Nephron (organoid): ENCODE measurements around the gene FGF11.

ENCODE experiments used
- H3K27ac Mint-ChIP-seq, 3 experiments: 2 replicates each; pipeline ENCODE4 v1.8.0; 2020; ENCODE audit warnings: mixed read lengths in 3 of 3, mild to moderate bottlenecking in 2 of 3, moderate library complexity in 1 of 3
- H3K27me3 Mint-ChIP-seq: 2 replicates; pipeline ENCODE4 v1.8.0; 2021; ENCODE audit warnings: low read depth, mild to moderate bottlenecking, moderate library complexity, mixed read lengths
- H3K36me3 Mint-ChIP-seq: 2 replicates; pipeline ENCODE4 v1.8.0; 2020; ENCODE audit warnings: low read depth, mixed read lengths
- H3K4me1 Mint-ChIP-seq: 2 replicates; pipeline ENCODE4 v1.8.0; 2020; ENCODE audit warnings: mixed read lengths
- H3K4me3 Mint-ChIP-seq, 3 experiments: 2 replicates each; pipeline ENCODE4 v1.8.0; 2020; ENCODE audit warnings: mild to moderate bottlenecking in 3 of 3, mixed read lengths in 3 of 3, moderate library complexity in 2 of 3
- H3K9me3 Mint-ChIP-seq: 2 replicates; pipeline ENCODE4 v1.8.0; 2020; ENCODE audit warnings: mixed read lengths
- TF ChIP-seq, protein P1 (sequence below), 3 experiments: fragments of 200-600 bp; sonication (generic); IDR thresholded peaks; one replicate each; pipeline ENCODE4 v1.5.0; 2021; ENCODE audit warnings: antibody characterized with exemption in 3 of 3; ENCODE audit not compliant: unreplicated experiment in 3 of 3

The FGF11 gene

DNA sequence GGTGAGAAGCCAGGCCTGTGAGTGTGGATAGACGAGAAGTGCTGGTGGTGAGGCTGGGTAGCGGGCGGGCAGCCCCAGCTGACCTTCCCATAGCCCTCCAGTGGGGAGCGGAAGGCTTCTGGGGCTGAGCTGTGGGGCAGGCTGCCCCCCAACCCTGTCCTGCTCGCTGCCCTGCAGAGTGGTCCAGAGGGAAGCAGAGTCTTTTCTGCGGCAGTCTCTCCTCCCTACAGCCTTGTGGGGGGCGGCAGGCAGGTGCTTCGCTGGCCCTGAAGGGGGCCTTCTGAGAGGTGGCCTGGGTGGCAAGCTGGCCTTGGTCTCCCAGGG is 27.9 kb upstream of the FGF11 start:
- Mint-ChIP-seq H3K27ac (no peak overlapping the region), H3K27me3 (peaks cover under 1% of the 10 kb centered on the region)

DNA sequence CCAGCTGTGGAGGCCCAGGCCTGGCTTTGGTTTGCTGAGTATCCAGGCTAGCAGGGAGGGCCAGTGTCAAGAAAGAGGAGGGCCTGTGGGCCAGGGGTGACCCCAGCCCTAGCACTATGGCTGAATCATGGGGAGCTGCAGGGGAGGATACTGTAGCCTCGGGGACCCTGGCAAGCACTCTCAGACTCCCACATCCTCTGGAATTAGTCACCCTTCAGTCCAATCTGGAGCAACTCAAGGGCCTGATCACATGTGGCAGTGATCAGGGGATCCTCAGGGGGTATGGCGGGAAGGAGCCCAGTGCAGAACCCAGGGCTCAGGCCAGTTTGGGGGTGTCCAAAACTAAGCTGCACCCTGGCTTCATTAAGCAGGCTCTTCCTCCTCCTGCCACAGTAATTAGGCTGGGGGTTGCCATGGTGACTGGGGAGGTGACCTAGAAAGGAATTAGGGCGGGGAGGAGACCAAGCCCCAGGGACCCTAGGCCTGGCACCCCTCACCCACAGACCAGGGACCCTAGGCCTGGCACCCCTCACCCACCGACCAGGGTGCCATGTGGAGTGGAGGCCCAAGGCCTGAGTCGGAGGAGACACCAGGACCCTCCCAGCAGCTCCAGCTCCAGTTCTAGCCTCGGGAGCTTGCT is 25.8 kb upstream of the FGF11 start:
- Mint-ChIP-seq H3K36me3 (peaks cover 38% of the 10 kb centered on the region), H3K4me3 (no peak overlapping the region), H3K27ac (peak overlapping the region in 1 of 3 experiments; percentile 23), H3K9me3 (no peaks in the 10 kb centered on the region), H3K4me1 (peaks cover 6% of the 10 kb centered on the region), H3K27me3 (no peaks in the 10 kb centered on the region)
- TF ChIP-seq, protein P1, sequence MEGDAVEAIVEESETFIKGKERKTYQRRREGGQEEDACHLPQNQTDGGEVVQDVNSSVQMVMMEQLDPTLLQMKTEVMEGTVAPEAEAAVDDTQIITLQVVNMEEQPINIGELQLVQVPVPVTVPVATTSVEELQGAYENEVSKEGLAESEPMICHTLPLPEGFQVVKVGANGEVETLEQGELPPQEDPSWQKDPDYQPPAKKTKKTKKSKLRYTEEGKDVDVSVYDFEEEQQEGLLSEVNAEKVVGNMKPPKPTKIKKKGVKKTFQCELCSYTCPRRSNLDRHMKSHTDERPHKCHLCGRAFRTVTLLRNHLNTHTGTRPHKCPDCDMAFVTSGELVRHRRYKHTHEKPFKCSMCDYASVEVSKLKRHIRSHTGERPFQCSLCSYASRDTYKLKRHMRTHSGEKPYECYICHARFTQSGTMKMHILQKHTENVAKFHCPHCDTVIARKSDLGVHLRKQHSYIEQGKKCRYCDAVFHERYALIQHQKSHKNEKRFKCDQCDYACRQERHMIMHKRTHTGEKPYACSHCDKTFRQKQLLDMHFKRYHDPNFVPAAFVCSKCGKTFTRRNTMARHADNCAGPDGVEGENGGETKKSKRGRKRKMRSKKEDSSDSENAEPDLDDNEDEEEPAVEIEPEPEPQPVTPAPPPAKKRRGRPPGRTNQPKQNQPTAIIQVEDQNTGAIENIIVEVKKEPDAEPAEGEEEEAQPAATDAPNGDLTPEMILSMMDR (IDR thresholded peaks at IDR 0.05; ENCODE audit: unreplicated experiment in 3 of 3): no peak

More for the DNA sequence above, 27.9 kb upstream of the FGF11 start:
- H3K4me1 Mint-ChIP-seq: peaks cover 6% of the 10 kb centered on the region
- no peak overlapping the region for H3K4me3 Mint-ChIP-seq
- TF ChIP-seq, protein P1 (IDR thresholded peaks at IDR 0.05; ENCODE audit: unreplicated experiment in 3 of 3): no peak
- H3K36me3 Mint-ChIP-seq: peaks cover 35% of the 10 kb centered on the region
- no peaks in the 10 kb centered on the region for H3K9me3 Mint-ChIP-seq

DNA sequence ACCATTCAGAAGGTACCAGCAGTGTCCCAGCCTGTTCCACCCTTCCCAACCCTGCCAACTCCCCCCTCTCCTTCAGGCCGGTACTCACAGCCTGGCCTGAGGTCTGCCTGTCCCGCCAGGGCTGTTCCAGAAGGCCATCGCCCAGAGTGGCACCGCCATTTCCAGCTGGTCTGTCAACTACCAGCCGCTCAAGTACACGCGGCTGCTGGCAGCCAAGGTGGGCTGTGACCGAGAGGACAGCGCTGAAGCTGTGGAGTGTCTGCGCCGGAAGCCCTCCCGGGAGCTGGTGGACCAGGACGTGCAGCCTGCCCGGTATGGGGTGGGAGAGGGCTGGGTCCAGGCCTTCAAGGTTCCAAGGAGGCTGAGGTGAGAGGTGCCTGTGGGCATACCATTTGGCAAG is 24.5 kb upstream of the FGF11 start:
- TF ChIP-seq, protein P1 (IDR thresholded peaks at IDR 0.05; ENCODE audit: unreplicated experiment in 3 of 3): no peak
- Mint-ChIP-seq H3K4me3 (no peak overlapping the region), H3K27ac (no peak overlapping the region), H3K27me3 (no peaks in the 10 kb centered on the region), H3K36me3 (peaks cover 29% of the 10 kb centered on the region), H3K4me1 (no peaks in the 10 kb centered on the region), H3K9me3 (no peaks in the 10 kb centered on the region)

DNA sequence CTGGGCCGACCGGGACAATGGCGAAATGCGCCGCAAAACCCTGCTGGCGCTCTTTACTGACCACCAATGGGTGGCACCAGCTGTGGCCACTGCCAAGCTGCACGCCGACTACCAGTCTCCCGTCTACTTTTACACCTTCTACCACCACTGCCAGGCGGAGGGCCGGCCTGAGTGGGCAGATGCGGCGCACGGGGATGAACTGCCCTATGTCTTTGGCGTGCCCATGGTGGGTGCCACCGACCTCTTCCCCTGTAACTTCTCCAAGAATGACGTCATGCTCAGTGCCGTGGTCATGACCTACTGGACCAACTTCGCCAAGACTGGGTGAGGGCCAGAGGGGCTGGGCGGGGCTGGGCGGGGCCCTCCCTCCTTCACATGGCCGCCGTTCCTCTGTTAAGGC is 23.5 kb upstream of the FGF11 start:
- Mint-ChIP-seq H3K36me3 (peaks cover 19% of the 10 kb centered on the region), H3K4me1 (no peaks in the 10 kb centered on the region)

DNA sequence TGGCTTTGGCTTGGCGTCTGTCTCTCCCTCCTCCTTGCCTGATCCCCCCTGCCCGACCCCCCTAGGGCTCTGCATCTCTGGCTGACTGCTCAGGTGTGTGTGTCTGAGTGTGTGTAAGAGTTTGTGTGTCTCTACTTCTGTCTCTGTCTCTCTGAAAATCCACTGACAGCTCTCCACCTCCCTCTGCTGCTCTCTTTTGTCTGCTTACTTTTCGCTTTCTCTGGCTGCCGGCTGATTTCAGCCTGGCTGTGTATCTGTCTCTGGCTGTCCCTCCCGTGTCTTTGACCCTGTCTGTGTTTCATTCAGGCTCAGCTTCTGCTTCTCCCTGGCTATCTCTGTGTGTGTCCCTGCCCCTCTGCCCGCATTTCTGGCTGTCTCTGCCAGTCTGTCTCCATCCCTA is 23.0 kb upstream of the FGF11 start:
- Mint-ChIP-seq H3K4me3 (no peak overlapping the region), H3K4me1 (no peaks in the 10 kb centered on the region), H3K27me3 (no peaks in the 10 kb centered on the region), H3K27ac (peak overlapping the region; percentile 1 to 14 (median 13)), H3K9me3 (no peaks in the 10 kb centered on the region), H3K36me3 (peaks cover 18% of the 10 kb centered on the region)
- TF ChIP-seq, protein P1 (IDR thresholded peaks at IDR 0.05; ENCODE audit: unreplicated experiment in 3 of 3): no peak

More for the DNA sequence above, 23.5 kb upstream of the FGF11 start:
- Mint-ChIP-seq H3K9me3 (no peaks in the 10 kb centered on the region), H3K27ac (no peak overlapping the region), H3K4me3 (no peak overlapping the region), H3K27me3 (no peaks in the 10 kb centered on the region)
- TF ChIP-seq, protein P1 (IDR thresholded peaks at IDR 0.05; ENCODE audit: unreplicated experiment in 3 of 3): no peak

DNA sequence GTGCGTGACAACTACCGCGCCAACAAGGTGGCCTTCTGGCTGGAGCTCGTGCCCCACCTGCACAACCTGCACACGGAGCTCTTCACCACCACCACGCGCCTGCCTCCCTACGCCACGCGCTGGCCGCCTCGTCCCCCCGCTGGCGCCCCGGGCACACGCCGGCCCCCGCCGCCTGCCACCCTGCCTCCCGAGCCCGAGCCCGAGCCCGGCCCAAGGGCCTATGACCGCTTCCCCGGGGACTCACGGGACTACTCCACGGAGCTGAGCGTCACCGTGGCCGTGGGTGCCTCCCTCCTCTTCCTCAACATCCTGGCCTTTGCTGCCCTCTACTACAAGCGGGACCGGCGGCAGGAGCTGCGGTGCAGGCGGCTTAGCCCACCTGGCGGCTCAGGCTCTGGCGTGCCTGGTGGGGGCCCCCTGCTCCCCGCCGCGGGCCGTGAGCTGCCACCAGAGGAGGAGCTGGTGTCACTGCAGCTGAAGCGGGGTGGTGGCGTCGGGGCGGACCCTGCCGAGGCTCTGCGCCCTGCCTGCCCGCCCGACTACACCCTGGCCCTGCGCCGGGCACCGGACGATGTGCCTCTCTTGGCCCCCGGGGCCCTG is 22.2 kb upstream of the FGF11 start:
- Mint-ChIP-seq H3K4me3 (no peak overlapping the region), H3K4me1 (no peaks in the 10 kb centered on the region), H3K9me3 (no peaks in the 10 kb centered on the region), H3K27me3 (no peaks in the 10 kb centered on the region), H3K36me3 (peaks cover 18% of the 10 kb centered on the region), H3K27ac (no peak overlapping the region)
- TF ChIP-seq, protein P1 (IDR thresholded peaks at IDR 0.05; ENCODE audit: unreplicated experiment in 3 of 3): no peak
